WTC11 (cell line): ENCODE measurements around the gene SYCE3. TPM values are rescaled to one million over a fixed set of nuclear protein-coding genes. Genes with fewer than 3 reads are reported as not detected.
A peak's percentile ranks its signal among the peaks of the same experiment; 100 is the strongest.

Experiments
- ATF2 ChIP-seq: sonication (generic); formaldehyde crosslinking; IDR thresholded peaks from 2 replicates; pipeline ENCODE4 v1.8.1; 2022; ENCODE audit warnings: low read depth, missing genetic modification reagents, borderline replicate concordance
- ATF6 ChIP-seq: sonication (generic); formaldehyde crosslinking; IDR thresholded peaks from 2 replicates; pipeline ENCODE4 v1.8.1; 2023; ENCODE audit warnings: mild to moderate bottlenecking, missing genetic modification reagents
- CDX4 ChIP-seq: fragments of 250-450 bp; sonication (Bioruptor Pico); IDR thresholded peaks from 2 replicates; pipeline ENCODE4 v1.9.0; 2021; ENCODE audit warnings: moderate library complexity, mild to moderate bottlenecking, inconsistent platforms, borderline replicate concordance
- E2F1 ChIP-seq: sonication (generic); formaldehyde crosslinking; IDR thresholded peaks from 2 replicates; pipeline ENCODE4 v1.8.0; 2022; ENCODE audit warnings: mild to moderate bottlenecking, missing genetic modification reagents
- E2F5 ChIP-seq: sonication (generic); formaldehyde crosslinking; IDR thresholded peaks from 2 replicates; pipeline ENCODE4 v1.8.1; 2022; ENCODE audit warnings: mild to moderate bottlenecking, moderate library complexity, missing genetic modification reagents
- FOXK1 ChIP-seq: sonication (generic); formaldehyde crosslinking; IDR thresholded peaks from 2 replicates; pipeline ENCODE4 v1.8.0; 2022; ENCODE audit warnings: mild to moderate bottlenecking, moderate library complexity, missing genetic modification reagents
- GABPB1 ChIP-seq: sonication (generic); formaldehyde crosslinking; IDR thresholded peaks from 2 replicates; pipeline ENCODE4 v1.8.1; 2023; ENCODE audit warnings: mild to moderate bottlenecking, missing genetic modification reagents
- GRHL2 ChIP-seq: fragments of 250-450 bp; sonication (Bioruptor Pico); IDR thresholded peaks from 2 replicates; pipeline ENCODE4 v1.8.0; 2022; ENCODE audit warnings: mild to moderate bottlenecking, moderate library complexity; ENCODE audit not compliant: insufficient replicate concordance, severe bottlenecking
- NR2C2 ChIP-seq: sonication (generic); formaldehyde crosslinking; IDR thresholded peaks from 2 replicates; pipeline ENCODE4 v1.8.0; 2022; ENCODE audit warnings: mild to moderate bottlenecking, missing genetic modification reagents
- SMAD3 ChIP-seq: sonication (generic); formaldehyde crosslinking; IDR thresholded peaks from 2 replicates; pipeline ENCODE4 v1.8.0; 2022; ENCODE audit warnings: missing genetic modification reagents, mild to moderate bottlenecking, borderline replicate concordance
- USF1 ChIP-seq: sonication (generic); formaldehyde crosslinking; IDR thresholded peaks from 2 replicates; pipeline ENCODE4 v1.8.0; 2022; ENCODE audit warnings: mild to moderate bottlenecking, missing genetic modification reagents
- USF2 ChIP-seq: sonication (generic); formaldehyde crosslinking; IDR thresholded peaks from 2 replicates; pipeline ENCODE4 v1.8.1; 2023; ENCODE audit warnings: mild to moderate bottlenecking, missing genetic modification reagents, moderate library complexity
- ZNF396 ChIP-seq: fragments of 250-450 bp; sonication (Bioruptor Pico); IDR thresholded peaks from 2 replicates; pipeline ENCODE4 v1.8.0; 2021; ENCODE audit warnings: mild to moderate bottlenecking, moderate library complexity, borderline replicate concordance
- total RNA-seq: library from RNA; stranded (reverse); gene quantifications from 3 replicates; pipeline ENCODE4 v1.2.3, GENCODE V29; 2021
- TF ChIP-seq, protein P1 (sequence below): sonication (generic); formaldehyde crosslinking; IDR thresholded peaks from 2 replicates; pipeline ENCODE4 v1.8.1; 2022; ENCODE audit warnings: missing genetic modification reagents, borderline replicate concordance
- TF ChIP-seq, protein P2 (sequence below): fragments of 250-450 bp; sonication (Bioruptor Pico); IDR thresholded peaks from 2 replicates; pipeline ENCODE4 v1.9.0; 2021; ENCODE audit warnings: mild to moderate bottlenecking
- TF ChIP-seq, protein P3 (sequence below): sonication (generic); formaldehyde crosslinking; IDR thresholded peaks from 2 replicates; pipeline ENCODE4 v1.8.1; 2022; ENCODE audit warnings: low read depth, mild to moderate bottlenecking, moderate library complexity, missing genetic modification reagents, borderline replicate concordance
- TF ChIP-seq, protein P4 (sequence below): sonication (generic); formaldehyde crosslinking; IDR thresholded peaks from 2 replicates; pipeline ENCODE4 v1.8.1; 2023; ENCODE audit warnings: mild to moderate bottlenecking, moderate library complexity, missing genetic modification reagents
- TF ChIP-seq, protein P5 (sequence below): sonication (generic); formaldehyde crosslinking; IDR thresholded peaks from 2 replicates; pipeline ENCODE4 v1.8.0; 2022; ENCODE audit warnings: missing genetic modification reagents

The SYCE3 gene
- total RNA-seq, 1 experiment from 2014 or later: 0.46 TPM

DNA sequence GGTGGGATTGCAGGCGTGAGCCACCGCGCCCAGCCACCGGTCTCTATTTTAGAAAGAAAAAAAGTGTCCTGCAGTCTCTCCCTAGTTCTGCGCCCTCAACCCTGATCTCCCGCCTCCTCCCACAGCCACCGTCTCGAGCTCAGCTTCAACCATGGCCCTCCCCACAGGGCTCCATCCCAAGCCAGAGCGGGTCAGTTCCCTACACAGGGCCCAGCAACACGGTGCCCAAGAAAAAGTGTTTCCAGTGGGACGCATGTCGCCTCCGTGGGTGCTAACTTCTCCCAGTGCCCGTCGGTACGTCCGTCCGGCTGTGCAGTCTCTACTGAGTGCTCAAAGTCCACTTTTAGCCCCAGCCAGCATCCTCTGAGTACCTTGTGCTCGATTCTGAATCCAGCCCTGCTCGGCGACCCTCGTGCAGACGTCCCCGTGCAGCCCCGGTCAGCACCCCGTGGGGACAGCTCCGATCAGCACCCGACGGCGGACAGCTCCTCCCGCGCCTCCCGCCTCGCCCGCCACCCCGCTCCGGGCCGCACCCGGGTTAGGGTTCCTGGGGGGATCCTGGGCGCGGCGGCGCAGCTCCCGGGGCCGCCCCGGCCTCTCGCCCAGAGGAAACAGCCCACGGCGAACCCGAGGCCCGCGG lies 37.2 kb upstream of the SYCE3 start (continued):
- TF ChIP-seq GRHL2 (CRISPR knock-in tag) (no peak), E2F5 (peak; percentile 95), ATF6 (CRISPR knock-in tag) (peak; percentile 86), E2F1 (CRISPR knock-in tag) (peak; percentile 96), USF2 (peak; percentile 58), NR2C2 (CRISPR knock-in tag) (peak; percentile 87), GABPB1 (CRISPR knock-in tag) (peak; percentile 80; the same call in 1 of the 2 replicates), CDX4 (CRISPR knock-in tag) (no peak), FOXK1 (peak; percentile 98), ZNF396 (CRISPR knock-in tag) (no peak), USF1 (CRISPR knock-in tag) (peak; percentile 90), SMAD3 (CRISPR knock-in tag) (peak; percentile 96; the same call in 1 of the 2 replicates), ATF2 (CRISPR knock-in tag) (peak; percentile 93)
- TF ChIP-seq, protein P1, sequence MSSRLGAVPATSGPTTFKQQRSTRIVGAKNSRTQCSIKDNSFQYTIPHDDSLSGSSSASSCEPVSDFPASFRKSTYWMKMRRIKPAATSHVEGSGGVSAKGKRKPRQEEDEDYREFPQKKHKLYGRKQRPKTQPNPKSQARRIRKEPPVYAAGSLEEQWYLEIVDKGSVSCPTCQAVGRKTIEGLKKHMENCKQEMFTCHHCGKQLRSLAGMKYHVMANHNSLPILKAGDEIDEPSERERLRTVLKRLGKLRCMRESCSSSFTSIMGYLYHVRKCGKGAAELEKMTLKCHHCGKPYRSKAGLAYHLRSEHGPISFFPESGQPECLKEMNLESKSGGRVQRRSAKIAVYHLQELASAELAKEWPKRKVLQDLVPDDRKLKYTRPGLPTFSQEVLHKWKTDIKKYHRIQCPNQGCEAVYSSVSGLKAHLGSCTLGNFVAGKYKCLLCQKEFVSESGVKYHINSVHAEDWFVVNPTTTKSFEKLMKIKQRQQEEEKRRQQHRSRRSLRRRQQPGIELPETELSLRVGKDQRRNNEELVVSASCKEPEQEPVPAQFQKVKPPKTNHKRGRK (CRISPR knock-in tag): peak; percentile 90; the same call in 1 of the 2 replicates
- TF ChIP-seq, protein P2, sequence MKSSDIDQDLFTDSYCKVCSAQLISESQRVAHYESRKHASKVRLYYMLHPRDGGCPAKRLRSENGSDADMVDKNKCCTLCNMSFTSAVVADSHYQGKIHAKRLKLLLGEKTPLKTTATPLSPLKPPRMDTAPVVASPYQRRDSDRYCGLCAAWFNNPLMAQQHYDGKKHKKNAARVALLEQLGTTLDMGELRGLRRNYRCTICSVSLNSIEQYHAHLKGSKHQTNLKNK: no peak
- TF ChIP-seq, protein P3, sequence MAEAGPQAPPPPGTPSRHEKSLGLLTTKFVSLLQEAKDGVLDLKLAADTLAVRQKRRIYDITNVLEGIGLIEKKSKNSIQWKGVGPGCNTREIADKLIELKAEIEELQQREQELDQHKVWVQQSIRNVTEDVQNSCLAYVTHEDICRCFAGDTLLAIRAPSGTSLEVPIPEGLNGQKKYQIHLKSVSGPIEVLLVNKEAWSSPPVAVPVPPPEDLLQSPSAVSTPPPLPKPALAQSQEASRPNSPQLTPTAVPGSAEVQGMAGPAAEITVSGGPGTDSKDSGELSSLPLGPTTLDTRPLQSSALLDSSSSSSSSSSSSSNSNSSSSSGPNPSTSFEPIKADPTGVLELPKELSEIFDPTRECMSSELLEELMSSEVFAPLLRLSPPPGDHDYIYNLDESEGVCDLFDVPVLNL (CRISPR knock-in tag): peak; percentile 98
- TF ChIP-seq, protein P4, sequence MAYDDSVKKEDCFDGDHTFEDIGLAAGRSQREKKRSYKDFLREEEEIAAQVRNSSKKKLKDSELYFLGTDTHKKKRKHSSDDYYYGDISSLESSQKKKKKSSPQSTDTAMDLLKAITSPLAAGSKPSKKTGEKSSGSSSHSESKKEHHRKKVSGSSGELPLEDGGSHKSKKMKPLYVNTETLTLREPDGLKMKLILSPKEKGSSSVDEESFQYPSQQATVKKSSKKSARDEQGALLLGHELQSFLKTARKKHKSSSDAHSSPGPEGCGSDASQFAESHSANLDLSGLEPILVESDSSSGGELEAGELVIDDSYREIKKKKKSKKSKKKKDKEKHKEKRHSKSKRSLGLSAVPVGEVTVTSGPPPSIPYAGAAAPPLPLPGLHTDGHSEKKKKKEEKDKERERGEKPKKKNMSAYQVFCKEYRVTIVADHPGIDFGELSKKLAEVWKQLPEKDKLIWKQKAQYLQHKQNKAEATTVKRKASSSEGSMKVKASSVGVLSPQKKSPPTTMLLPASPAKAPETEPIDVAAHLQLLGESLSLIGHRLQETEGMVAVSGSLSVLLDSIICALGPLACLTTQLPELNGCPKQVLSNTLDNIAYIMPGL (CRISPR knock-in tag): no peak; the same call in 1 of the 2 replicates
- TF ChIP-seq, protein P5, sequence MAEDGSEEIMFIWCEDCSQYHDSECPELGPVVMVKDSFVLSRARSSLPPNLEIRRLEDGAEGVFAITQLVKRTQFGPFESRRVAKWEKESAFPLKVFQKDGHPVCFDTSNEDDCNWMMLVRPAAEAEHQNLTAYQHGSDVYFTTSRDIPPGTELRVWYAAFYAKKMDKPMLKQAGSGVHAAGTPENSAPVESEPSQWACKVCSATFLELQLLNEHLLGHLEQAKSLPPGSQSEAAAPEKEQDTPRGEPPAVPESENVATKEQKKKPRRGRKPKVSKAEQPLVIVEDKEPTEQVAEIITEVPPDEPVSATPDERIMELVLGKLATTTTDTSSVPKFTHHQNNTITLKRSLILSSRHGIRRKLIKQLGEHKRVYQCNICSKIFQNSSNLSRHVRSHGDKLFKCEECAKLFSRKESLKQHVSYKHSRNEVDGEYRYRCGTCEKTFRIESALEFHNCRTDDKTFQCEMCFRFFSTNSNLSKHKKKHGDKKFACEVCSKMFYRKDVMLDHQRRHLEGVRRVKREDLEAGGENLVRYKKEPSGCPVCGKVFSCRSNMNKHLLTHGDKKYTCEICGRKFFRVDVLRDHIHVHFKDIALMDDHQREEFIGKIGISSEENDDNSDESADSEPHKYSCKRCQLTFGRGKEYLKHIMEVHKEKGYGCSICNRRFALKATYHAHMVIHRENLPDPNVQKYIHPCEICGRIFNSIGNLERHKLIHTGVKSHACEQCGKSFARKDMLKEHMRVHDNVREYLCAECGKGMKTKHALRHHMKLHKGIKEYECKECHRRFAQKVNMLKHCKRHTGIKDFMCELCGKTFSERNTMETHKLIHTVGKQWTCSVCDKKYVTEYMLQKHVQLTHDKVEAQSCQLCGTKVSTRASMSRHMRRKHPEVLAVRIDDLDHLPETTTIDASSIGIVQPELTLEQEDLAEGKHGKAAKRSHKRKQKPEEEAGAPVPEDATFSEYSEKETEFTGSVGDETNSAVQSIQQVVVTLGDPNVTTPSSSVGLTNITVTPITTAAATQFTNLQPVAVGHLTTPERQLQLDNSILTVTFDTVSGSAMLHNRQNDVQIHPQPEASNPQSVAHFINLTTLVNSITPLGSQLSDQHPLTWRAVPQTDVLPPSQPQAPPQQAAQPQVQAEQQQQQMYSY (CRISPR knock-in tag): peak; percentile 82
